Activated CD4-positive, CD25-positive, alpha-beta regulatory T cell (primary cell): ENCODE measurements around the gene IGSF21.

ENCODE experiments used
- DNase-seq, 4 experiments: peaks; one replicate each; lab custom pipeline; 2025; lab: John Stamatoyannopoulos, UW

Gene IGSF21

DNA sequence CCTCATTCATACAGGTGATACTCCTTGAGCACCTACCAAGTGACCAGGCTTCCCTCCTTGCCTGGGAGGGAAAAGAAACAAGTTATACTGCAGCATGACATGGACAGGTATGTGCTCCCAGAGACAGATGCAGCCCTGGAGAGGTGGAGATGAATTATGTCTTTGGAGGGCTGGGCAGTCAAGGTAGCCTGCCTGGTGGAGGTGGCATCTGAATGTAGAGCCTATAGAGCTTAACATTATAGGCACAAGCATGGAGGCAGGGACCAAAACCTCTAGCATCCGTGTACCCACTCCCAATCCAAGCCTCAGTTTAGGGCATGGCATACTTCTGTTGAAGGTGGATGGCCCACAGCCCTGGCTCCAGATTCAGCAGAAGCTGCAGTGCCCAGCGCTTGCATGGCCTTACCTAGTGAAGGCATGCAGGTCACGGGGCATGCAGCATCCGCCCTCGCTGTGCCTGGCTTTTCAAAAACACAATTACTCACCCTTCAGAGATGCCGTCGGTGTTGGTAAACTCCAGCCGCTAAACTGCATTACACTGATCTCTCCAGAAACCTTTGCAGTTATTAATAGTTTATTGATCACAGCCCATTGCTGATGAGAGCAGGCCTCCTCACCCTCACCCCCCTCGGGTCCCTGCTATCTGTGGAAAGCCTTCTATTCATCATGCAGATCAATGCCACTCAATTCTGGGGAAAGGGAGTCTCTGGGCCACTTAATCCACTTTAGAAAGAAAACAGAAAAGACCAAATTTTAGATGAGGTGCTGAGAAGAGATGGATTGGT lies 222.1 kb downstream of the IGSF21 start:
- no peak for DNase-seq

DNA sequence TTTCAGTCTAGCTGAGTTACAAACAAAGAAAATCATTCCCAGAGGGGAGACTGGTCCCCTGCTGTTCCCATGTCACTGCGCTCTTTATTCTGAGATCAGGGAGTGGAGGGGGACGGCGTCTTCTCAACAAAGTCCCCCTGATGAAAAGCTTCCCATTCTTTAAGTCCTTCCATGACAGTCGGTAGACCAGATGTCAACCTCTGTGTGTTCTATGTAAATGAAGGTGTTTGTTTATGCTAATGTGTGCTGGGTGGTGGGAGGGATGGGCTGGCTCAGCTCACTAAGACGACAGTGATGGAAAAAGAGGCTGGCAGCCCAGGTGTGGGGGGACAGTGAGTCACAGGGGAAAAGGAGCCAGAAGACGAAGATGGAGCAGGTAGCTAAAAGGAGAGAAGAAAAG lies 225.0 kb downstream of the IGSF21 start:
- no peak for DNase-seq

DNA sequence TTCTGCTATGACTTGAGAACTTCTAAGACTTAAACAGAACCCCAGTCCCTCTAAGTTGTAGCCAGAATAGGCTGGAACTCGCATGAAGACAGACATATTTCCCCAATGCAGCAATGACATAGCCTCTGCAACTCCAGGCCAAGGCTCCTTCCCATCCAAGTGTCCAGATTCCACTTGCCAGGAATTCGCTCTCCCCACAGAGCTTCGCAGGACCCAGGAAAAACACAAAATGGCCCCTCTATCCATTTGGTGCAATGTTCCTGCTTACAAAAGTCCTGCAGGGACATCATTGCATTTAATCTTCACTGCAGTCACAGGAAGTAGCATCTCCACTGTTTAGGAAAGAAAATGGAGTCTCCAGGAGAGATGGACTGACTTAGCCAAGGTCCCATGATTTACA lies 225.6 kb downstream of the IGSF21 start:
- DNase-seq: no peak

DNA sequence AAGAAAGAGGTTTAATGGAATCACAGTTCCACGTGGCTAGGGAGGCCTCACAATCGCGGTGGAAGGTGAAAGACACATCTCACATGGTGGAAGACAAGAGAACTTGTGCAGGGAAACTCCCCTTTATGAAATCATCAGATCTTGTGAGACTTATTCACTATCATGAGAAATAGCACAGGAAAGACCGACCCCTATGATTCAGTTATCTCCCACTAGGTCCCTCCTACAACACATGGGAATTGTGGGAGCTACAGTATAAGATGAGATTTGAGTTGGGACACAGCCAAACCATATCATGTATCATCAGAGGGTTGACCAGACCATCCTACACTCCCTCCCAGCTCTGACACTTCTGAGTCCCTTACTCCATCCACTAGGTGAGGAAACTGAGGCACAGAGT lies 229.2 kb downstream of the IGSF21 start:
- no peak for DNase-seq

DNA sequence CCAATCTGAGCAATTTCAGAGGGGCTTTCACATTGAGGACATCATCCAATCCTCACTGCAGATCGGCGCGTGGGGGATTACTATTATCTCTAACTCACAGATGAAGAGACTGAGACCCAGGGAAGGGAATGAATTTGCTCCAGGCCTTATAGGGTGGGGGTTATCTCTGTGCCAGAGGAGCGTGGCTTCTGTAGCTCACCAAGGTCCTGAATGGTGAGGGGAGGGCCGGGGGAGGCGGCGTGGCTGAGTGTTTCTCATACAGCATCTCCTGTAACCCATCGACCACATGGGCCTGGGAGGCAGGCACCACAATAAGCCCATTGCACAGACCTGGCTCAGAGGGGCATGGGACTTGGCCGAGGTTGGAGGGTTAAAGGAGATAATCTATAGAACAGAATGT lies 230.2 kb downstream of the IGSF21 start:
- DNase-seq: no peak

DNA sequence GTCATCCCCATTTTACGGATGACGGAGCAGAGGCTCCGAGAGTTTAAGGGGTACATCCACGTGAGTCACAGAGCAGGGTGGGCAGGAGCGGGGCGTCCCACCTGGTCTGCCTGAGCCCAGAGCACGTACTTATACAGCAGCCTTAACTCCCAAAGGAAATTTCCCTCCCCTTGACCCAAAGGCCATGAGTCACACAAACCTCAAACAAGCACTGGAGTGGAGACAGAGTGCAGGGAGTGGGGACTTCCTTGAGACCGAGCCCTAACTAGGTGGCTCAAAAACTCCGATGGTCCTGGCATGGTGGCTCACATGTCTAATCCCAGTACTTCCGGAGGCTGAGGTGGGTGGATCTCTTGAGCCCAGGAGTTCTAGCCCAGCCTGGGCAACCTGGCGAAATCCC lies 231.6 kb downstream of the IGSF21 start:
- DNase-seq: no peak

DNA sequence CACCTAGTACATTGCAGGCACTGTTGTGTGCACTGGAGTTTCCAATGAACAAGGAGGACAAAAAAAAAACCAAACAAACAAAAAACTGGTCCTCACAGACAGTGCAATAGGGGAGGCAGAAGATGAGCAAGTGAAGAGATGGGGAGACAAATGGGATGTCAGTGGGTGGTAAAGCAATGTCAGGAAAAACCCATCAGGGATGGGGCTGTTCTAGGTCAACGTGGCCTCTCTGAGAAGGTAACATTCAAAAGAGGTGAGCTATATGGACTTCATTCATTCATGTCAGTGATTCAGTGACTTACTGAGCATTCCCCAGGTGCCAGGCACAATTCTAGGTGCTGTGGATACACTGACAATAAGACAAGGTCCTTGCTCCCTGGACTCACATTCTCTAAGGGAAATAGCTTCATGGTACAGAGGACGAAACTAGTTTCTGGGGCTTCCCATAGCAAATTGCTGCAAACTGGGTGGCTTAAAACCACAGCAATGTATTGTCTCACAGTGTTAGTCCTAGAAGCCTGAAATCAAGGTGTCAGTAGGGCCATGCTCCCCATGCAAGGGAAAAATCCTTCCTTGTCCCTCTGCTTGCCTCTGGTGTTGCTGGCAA lies 232.7 kb downstream of the IGSF21 start:
- no peak for DNase-seq

DNA sequence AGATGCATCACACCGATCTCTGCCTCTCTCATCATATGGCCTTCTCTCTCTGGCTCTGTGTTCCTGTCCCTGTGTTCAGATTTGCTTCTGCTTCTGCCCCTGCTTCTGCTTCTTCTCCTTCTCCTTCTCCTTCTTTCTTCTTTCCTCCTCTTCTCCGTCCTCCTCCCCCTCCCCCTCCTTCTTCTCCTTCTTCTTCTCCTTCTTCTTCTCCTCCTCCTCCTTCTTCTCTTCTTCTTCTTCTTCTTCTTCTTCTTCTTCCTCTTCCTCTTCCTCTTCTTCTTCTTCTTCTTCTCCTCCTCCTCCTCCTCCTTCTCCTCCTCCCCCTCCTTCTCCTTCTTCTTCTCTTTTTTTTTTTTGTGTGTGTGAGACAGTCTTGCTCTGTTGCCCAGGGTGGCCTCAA lies 233.2 kb downstream of the IGSF21 start:
- no peak for DNase-seq

DNA sequence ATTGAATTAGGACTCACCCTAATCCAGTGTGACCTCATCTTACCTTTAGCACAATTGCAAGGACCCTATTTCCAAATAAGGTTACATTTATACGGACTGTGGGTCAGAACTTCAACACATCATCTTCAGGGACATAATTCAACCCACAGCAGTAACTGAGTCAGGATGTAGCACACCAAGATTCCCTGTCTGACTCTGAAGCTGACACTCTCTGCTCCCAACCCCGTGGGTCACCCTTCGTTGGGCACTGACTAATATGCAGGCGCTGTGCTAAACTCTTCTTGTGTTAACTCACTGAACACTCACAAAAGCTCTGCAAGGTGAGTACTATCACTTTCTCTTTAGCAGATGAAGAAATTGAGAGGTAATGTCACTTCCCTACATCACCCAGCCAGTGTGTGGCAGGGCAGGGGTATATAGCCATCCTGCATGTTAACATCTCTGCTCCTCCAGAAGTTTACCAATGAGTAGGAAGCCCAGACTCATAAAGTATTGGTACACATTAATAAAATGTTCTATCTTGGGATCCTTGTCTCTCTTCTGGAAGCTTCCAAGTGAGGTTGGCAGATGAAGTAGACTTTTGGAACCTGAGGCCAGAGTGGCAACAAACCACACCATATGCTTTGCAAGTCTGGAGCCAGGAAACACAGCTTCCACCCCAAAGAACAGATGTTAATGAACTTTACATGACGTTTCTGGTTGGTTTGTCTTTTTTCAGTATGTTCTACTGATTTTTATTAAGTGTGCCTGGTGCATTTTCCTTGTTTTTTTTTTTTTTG lies 233.9 kb downstream of the IGSF21 start:
- DNase-seq: no peak

DNA sequence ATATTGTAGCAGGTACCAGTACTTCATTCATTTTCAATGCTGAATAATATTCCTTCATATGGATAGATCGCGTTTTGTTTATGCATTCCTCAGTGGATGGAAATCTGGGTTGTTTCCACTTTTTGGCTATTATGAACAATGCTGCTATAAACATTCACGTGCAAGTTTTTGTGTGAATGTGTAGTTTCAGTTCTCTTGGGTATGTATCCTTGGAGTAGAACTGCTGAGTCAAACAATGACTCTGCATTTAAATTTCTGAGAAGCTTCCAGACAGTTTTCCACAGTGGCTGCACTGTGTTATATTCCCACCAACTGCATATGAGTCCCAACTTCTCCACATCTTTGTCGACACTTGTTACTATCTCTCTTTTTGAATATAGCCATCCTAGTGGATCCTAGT lies 235.1 kb downstream of the IGSF21 start:
- no peak for DNase-seq

DNA sequence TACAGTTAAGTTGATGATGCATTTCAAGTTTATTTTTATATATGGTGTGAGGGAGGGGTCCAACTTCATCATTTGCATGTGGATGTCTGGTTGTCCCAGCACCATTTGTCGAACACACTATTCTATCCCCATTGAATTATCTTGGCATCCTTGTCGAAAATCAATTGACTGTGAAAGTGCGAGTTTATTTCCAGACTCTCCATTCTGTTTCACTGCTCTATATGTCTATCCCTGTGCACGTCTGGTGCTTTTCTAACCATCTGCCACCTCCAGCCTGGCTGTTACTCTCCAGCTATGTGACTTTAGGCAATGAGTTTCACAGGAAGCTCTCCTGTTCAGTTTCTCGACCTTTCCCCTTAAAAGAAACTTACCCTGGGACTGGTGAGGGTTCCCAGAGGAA lies 236.0 kb downstream of the IGSF21 start:
- no peak for DNase-seq

DNA sequence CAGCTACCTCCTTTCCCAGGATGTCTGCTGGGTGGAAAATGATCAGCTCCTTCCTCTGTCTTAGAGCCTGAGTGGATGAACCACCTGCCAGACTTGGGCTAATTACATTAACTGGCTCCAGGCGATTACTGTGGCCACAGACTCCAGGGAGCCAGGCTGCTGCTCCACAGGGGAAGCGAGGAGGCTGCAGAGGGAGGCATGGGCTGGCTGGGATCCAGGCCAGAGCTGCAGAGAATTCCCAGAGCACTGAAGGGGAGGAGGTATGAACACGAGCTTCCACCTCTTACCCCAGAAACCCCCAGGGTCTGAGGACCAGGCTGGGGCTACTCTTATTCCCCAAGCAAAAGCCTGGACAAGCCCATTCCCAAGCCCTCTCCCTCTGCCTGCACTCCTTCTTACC lies 237.2 kb downstream of the IGSF21 start:
- DNase-seq: no peak

DNA sequence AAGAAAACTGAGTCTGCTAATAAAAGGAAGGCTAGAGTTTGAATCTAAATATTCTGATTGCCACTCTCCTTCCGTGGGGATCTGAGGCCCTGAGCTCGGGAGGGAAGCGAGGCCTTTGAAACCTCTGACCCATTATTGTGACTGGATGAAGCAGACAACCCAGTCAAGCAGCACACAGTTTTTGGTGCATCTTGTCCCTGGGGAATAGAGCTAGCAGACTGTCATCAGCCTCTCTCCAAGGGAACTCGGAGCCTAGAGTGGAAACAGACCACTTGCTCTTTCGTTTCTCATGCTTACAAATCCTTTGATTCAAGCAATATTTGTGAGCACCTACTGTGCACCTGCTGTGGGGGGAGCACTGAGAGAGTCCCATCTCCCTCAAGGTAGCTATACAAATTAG lies 240.0 kb downstream of the IGSF21 start:
- DNase-seq: no peak

DNA sequence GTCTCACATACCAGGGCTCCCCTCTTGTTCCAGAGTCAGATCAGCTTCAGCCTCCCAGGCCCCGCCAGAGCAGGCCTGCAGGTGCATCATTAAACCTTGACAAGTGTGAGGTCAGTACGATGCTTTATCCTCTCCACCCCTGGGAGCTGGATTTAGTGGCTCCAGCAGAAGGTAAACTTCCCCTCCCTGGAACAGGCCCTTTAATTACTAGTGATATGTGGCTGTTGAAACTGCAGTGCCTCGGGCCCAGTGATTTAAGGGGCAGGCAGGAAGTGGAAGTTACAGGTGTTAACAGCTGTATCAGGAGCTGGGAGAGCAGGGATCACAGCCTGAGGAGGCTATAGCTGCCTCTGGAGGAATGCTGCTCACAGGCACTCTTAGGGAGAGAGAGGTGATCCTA lies 240.8 kb downstream of the IGSF21 start:
- no peak for DNase-seq

DNA sequence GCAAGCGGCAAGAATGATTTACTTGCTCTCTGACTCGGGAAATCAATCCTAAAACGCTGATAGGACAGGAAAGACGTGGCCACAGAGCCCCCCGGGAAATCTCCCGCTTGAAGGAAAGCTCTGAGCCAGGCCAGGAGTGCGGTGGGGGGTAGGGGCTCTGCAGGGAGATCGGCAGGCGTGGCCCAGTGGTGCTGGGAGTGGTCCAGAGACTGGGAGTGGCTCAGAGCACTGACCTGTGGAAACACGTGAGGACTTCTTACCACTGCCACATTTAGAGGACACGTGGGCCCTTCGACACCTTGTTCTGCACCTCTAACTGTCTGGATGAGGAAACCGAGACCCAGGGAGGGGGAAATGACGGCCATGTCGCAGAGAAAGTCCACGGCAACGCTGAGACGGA lies 243.1 kb downstream of the IGSF21 start:
- DNase-seq: no peak

DNA sequence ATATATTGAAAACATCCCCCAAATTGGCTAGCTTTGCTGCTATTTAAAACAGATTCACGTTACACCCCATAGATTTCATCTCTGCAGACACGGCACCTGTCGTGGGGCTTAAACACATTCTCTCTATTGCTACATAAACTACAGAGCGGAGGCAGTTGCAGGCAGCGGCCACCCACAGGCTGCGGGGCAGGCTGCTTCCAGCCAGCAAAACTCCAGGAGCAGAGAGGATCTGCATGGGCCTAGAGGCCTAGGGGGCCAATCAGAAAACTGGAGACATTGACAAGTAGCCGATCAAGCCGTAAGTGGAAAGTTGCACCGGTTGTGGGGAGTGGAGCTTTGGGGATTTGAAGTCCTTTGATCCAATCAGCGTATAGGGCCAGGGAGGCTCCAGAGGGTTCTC lies 244.1 kb downstream of the IGSF21 start:
- no peak for DNase-seq

DNA sequence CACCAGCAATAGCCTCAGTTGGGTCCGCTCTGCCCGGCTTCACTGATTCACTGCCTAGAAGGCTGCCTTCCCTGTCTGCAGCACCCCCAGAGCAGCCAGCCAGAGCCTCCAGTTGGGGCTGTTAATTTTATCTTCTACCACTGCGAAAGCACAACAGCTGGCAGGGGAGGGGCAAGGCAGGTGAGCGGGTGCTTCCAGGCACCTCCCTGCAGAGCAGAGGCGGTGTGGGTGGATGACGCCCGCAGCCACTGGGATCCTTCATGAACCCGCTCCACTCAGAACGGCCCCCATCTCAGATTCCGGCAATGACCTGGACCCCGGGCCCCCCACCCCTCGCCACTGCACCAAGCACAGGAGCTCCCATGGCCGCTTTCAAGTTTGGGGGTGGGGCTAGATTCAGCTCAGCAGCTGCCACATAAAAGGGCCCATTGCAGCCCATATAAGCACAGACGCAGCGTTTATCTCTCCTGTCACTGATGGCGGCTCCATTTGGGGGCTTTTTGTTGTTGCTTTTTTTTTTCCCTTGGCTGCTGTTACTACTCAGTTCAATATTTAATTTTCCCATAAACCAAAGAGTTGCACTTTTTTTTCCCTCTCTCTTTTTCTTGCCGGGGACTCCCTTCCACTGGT lies 245.2 kb downstream of the IGSF21 start:
- no peak for DNase-seq

DNA sequence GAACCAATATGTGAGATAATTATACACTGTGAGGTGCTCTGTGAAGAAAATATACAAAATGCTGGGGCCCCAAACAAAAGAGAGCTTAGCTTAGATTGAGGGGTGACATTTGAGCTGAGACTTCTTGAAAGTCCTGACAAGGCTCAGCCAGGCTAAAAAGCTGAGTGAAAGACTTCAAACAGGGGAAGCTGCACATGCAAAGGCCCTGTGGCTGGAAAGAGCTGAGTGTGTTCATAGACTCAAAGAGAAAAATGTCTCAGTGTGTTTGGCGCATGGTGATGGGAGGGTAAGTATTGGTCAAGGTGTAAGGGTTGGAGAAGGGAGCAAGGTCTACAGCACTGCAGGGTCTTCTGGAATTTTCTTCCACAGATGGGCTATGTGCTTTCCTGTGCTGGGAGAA lies 245.9 kb downstream of the IGSF21 start:
- DNase-seq: no peak

DNA sequence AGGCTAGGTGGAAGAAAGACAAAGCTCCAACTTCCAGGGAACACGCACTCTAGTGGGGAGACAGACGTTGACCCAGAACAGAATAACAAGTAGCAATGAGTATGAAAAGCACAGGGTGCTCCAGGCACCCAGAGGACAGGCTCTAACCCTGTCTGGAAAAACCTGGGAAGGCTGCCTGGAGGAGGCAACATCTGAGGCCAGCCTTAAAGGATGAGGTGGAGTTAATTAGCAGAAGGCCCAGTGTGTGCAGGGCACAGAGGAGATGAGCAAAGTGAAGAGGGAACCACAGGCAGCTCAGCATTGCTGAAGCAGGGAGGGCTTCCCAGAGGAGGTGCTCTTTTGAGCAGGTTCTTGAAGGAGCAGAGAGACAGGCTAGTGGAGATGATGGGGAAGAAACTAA lies 246.4 kb downstream of the IGSF21 start:
- no peak for DNase-seq

DNA sequence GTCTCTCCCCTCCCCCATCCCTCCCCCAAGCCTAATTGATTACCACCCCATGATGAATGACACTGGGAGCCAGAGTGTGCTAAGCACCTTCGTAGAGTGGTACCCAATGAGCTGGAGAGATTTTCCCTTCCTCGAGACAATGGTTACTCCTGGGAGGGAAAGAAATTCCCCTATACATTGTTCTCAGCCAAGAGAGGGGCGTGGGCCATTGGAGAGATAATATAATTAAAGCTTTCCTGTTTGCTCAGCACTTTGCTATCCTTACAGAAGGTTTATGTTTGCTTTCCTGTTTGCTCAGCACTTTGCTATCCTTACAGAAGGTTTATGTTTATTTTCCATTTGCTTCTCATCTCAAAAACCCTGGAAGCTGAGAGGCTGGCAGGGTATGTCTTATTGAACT lies 247.0 kb downstream of the IGSF21 start:
- DNase-seq: no peak

DNA sequence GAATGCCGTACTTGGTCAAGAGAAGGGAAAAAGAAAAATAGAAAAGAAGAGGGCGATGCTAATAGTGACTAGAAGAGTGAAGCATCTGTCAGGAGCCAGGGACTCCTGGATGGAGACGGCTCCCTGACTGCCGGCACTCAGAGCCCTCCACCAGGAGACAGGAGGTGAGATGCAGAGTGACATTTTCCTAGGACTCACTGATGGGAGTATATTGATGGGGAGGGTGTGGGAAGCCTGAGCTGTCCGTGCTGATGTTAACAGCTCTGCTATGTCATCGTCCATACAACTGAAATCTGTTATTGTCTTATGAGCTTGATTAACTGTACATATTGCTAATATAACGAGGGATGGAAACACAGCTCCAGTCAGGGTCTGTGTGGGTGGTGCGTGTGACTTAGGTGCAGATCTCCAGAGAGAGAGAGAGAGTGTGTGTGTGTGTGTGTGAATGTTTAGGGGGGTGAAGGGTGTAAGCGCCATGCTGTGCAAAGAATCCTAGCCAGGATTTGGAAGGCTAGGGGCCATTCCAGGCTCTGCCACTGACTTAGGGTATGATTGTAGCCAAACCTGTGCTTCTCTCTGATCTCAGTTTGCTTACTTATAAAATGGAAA lies 250.1 kb downstream of the IGSF21 start:
- no peak for DNase-seq

DNA sequence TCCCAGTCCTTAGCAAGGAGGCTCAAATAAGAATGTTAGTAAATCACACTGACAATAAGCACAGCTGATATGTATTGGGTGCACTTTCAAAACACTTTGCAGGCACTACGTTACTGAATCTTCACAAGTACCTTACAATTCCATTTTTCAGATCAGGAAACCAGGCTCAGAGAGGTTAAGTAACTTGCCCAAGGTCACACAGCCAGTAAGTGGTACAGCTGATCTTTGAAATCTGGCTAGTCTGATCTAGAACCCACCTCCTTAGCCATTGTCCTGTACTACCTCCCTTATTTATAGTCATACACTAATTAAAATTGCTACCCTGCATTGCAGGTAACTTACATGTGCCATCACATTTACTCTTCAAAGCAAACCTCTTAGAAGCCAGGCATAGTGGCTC lies 251.0 kb downstream of the IGSF21 start:
- DNase-seq: no peak
